Uterus (tissue), 2 donors: ENCODE data around the gene PRKD1.

Source experiments
- POLR2A ChIP-seq, 2 donors: fragments of 450-650 bp; IDR thresholded peaks; one replicate each; pipeline ENCODE4 v1.6.1; 2016; ENCODE audit warnings: antibody characterized with exemption in 2 of 2, mild to moderate bottlenecking in 1 of 2, moderate library complexity in 1 of 2
- TF ChIP-seq, protein P1 (sequence below), 4 experiments: fragments of 200-600 bp in 2 of 4; fragments of 450-650 bp in 2 of 4; sonication (generic) in 2 of 4; IDR thresholded peaks; one replicate each; pipeline ENCODE4 v1.5.1; 2016 to 2019; ENCODE audit warnings: antibody characterized with exemption in 4 of 4, mild to moderate bottlenecking in 2 of 4, moderate library complexity in 1 of 4

DNA sequence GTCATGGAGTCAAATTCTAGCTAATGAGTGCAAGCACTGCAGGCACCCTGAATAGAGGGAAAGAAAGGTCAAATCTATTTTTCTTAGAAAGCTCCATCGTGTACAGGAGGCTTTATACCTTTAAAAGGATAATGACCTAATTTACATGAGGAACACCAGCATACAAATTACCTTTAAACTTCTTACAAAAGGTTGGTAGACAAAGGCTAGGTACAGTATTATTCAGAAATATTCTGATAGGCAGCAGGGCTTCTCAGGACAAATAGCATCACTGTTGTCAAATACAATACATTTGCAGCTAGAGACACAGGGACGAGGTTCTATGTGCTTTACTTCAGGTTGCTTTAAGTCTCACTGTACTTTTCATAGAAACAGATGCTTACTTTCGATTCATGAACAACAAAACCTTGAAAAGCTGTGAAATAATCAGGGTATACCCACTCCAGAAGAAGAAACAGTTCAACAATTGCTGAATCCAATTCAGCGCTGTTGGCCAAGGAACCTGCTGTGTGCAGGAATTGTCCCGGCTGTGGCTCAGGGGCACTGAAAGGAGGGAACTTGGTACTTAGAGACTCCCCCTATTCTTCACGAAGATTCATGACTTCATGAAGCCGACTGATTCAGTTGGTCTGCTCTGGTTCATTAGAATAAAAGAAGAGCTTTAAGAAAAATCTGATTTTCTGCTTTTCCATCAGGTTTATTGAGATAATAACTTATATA is 252.9 kb downstream of the PRKD1 start:
- TF ChIP-seq, protein P1, sequence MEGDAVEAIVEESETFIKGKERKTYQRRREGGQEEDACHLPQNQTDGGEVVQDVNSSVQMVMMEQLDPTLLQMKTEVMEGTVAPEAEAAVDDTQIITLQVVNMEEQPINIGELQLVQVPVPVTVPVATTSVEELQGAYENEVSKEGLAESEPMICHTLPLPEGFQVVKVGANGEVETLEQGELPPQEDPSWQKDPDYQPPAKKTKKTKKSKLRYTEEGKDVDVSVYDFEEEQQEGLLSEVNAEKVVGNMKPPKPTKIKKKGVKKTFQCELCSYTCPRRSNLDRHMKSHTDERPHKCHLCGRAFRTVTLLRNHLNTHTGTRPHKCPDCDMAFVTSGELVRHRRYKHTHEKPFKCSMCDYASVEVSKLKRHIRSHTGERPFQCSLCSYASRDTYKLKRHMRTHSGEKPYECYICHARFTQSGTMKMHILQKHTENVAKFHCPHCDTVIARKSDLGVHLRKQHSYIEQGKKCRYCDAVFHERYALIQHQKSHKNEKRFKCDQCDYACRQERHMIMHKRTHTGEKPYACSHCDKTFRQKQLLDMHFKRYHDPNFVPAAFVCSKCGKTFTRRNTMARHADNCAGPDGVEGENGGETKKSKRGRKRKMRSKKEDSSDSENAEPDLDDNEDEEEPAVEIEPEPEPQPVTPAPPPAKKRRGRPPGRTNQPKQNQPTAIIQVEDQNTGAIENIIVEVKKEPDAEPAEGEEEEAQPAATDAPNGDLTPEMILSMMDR (IDR thresholded peaks at IDR 0.05), result no peak
- no peak for TF ChIP-seq POLR2A (IDR thresholded peaks at IDR 0.05)
